ENCODE measurements around the gene SSTR5.

SSTR5 gene

GRCh38 chr16:1077877-1078578 is 5.5 kb downstream of the SSTR5 start:
- H3K4me3 ChIP-seq (ENCODE audit: low read depth, low read length): no peak overlapping the region

GRCh38 chr16:1078579-1079021 is 6.1 kb downstream of the SSTR5 start:
- TF ChIP-seq MAX (IDR thresholded peaks at IDR 0.05; ENCODE audit: low read depth, low read length): no peak
- no peak for TF ChIP-seq POLR2A (IDR thresholded peaks at IDR 0.05; ENCODE audit: extremely low read depth, insufficient read length)
- TF ChIP-seq CTCF (IDR thresholded peaks at IDR 0.05; ENCODE audit: low read depth, low read length): no peak
- TF ChIP-seq MYC (IDR thresholded peaks at IDR 0.05; ENCODE audit: low read depth, low read length): no peak
- DNase-seq (ENCODE audit: low read depth): no peak
- H3K4me3 ChIP-seq (ENCODE audit: low read depth, low read length): no peak overlapping the region

More at GRCh38 chr16:1077877-1078578, 5.5 kb downstream of the SSTR5 start:
- no peak for TF ChIP-seq POLR2A (IDR thresholded peaks at IDR 0.05; ENCODE audit: extremely low read depth, insufficient read length)
- TF ChIP-seq MAX (IDR thresholded peaks at IDR 0.05; ENCODE audit: low read depth, low read length): no peak
- TF ChIP-seq CTCF (IDR thresholded peaks at IDR 0.05; ENCODE audit: low read depth, low read length): no peak
- TF ChIP-seq MYC (IDR thresholded peaks at IDR 0.05; ENCODE audit: low read depth, low read length): no peak
- DNase-seq (ENCODE audit: low read depth): no peak

GRCh38 chr16:1079341-1079740 is 6.8 kb downstream of the SSTR5 start:
- no peak overlapping the region for H3K4me3 ChIP-seq (ENCODE audit: low read depth, low read length)
- TF ChIP-seq MAX (IDR thresholded peaks at IDR 0.05; ENCODE audit: low read depth, low read length) (no peak), POLR2A (IDR thresholded peaks at IDR 0.05; ENCODE audit: extremely low read depth, insufficient read length) (no peak), MYC (IDR thresholded peaks at IDR 0.05; ENCODE audit: low read depth, low read length) (no peak), CTCF (IDR thresholded peaks at IDR 0.05; ENCODE audit: low read depth, low read length) (no peak)
- DNase-seq (ENCODE audit: low read depth): no peak

- no peak overlapping the region for H3K4me3 ChIP-seq (ENCODE audit: low read depth, low read length)
- no peak for TF ChIP-seq POLR2A (IDR thresholded peaks at IDR 0.05; ENCODE audit: extremely low read depth, insufficient read length)
- no peak for DNase-seq (ENCODE audit: low read depth)
Observed at GRCh38 chr16:1079786-1080525, 7.4 kb downstream of the SSTR5 start.

GRCh38 chr16:1080801-1081733 is 8.5 kb downstream of the SSTR5 start:
- DNase-seq (ENCODE audit: low read depth): no peak
- no peak overlapping the region for H3K4me3 ChIP-seq (ENCODE audit: low read depth, low read length)
- no peak for TF ChIP-seq POLR2A (IDR thresholded peaks at IDR 0.05; ENCODE audit: extremely low read depth, insufficient read length)
- TF ChIP-seq CTCF (IDR thresholded peaks at IDR 0.05; ENCODE audit: low read depth, low read length): no peak
- no peak for TF ChIP-seq MYC (IDR thresholded peaks at IDR 0.05; ENCODE audit: low read depth, low read length)
- no peak for TF ChIP-seq MAX (IDR thresholded peaks at IDR 0.05; ENCODE audit: low read depth, low read length)
